Mesenchymal stem cell (in vitro differentiated cells and primary cell): ENCODE data around the gene USP9X.

ENCODE experiments used
- DNase-seq: peaks from one replicate; pipeline ENCODE4 v3.0.0-alpha.2; 2013
- H2AFZ ChIP-seq: one replicate; pipeline ENCODE4 v1.6.1; 2013; ENCODE audit warnings: low read depth, mild to moderate bottlenecking, control low read depth, inconsistent platforms, low read length, moderate library complexity
- H2AK5ac ChIP-seq: 2 replicates; pipeline ENCODE4 v1.6.1; 2013; ENCODE audit warnings: low read length, moderate library complexity, mild to moderate bottlenecking, inconsistent platforms; ENCODE audit not compliant: severe bottlenecking
- H2BK120ac ChIP-seq: one replicate; pipeline ENCODE4 v1.6.1; 2013; ENCODE audit warnings: low read depth, mild to moderate bottlenecking, inconsistent platforms, low read length, moderate library complexity
- H2BK12ac ChIP-seq, 2 experiments: one replicate each; pipeline ENCODE4 v1.6.1; 2013; ENCODE audit warnings: inconsistent platforms in 2 of 2, low read length in 2 of 2, mild to moderate bottlenecking in 2 of 2, moderate library complexity in 2 of 2, control low read depth in 1 of 2
- H2BK15ac ChIP-seq: one replicate; pipeline ENCODE4 v1.6.1; 2013; ENCODE audit warnings: mild to moderate bottlenecking, low read depth, inconsistent platforms; ENCODE audit not compliant: poor library complexity, severe bottlenecking
- H2BK5ac ChIP-seq: 2 replicates; pipeline ENCODE4 v1.6.1; 2013; ENCODE audit warnings: low read depth, mild to moderate bottlenecking, low read length, control low read depth, inconsistent platforms; ENCODE audit not compliant: poor library complexity, severe bottlenecking
- H3K14ac ChIP-seq, 2 experiments: one replicate each; pipeline ENCODE4 v1.6.1; 2013; ENCODE audit warnings: inconsistent platforms in 2 of 2, low read length in 2 of 2, control low read depth in 1 of 2, mild to moderate bottlenecking in 1 of 2, moderate library complexity in 1 of 2
- H3K18ac ChIP-seq, 2 experiments: one replicate each; pipeline ENCODE4 v1.6.1; 2013; ENCODE audit warnings: inconsistent platforms in 2 of 2, low read length in 2 of 2, control low read depth in 1 of 2, low read depth in 1 of 2, mild to moderate bottlenecking in 1 of 2
- H3K23ac ChIP-seq, 2 experiments: one replicate each; pipeline ENCODE4 v1.6.1; 2013; ENCODE audit warnings: inconsistent platforms in 2 of 2, low read length in 2 of 2, mild to moderate bottlenecking in 2 of 2, moderate library complexity in 2 of 2, control low read depth in 1 of 2
- H3K27ac ChIP-seq: 2 replicates; pipeline ENCODE4 v1.5.1; 2013; ENCODE audit warnings: mild to moderate bottlenecking, moderate library complexity, low read length, control low read depth, inconsistent platforms; ENCODE audit not compliant: poor library complexity, severe bottlenecking
- H3K27me3 ChIP-seq, 2 experiments: 2 replicates each; pipeline versions ENCODE4 v1.6.1 to v1.7.0; 2013; ENCODE audit warnings: low read length in 2 of 2, mild to moderate bottlenecking in 2 of 2, moderate library complexity in 2 of 2, control low read depth in 1 of 2, inconsistent platforms in 1 of 2; ENCODE audit not compliant: control insufficient read depth in 1 of 2, insufficient read depth in 1 of 2
- H3K36me3 ChIP-seq, 2 experiments: 2 replicates each; pipeline versions ENCODE4 v1.6.1 to v1.7.0; 2013; ENCODE audit warnings: low read length in 2 of 2, control low read depth in 1 of 2, inconsistent platforms in 1 of 2, low read depth in 1 of 2, mild to moderate bottlenecking in 1 of 2; ENCODE audit not compliant: insufficient read depth in 2 of 2, control insufficient read depth in 1 of 2
- H3K4ac ChIP-seq, 2 experiments: one replicate each; pipeline ENCODE4 v1.6.1; 2013; ENCODE audit warnings: inconsistent platforms in 2 of 2, low read length in 2 of 2, mild to moderate bottlenecking in 2 of 2, moderate library complexity in 2 of 2, control low read depth in 1 of 2, low read depth in 1 of 2
- H3K4me1 ChIP-seq: 2 replicates; pipeline ENCODE4 v1.6.1; 2013; ENCODE audit warnings: low read depth, low read length, control low read depth; ENCODE audit not compliant: control insufficient read depth, insufficient read depth
- H3K4me2 ChIP-seq: 2 replicates; pipeline ENCODE4 v1.6.1; 2013; ENCODE audit warnings: low read length, mild to moderate bottlenecking, inconsistent platforms; ENCODE audit not compliant: poor library complexity, severe bottlenecking
- H3K4me3 ChIP-seq, 2 experiments: 2 replicates each; pipeline versions ENCODE4 v1.5.1 to v1.7.0; 2013; ENCODE audit warnings: low read length in 2 of 2, mild to moderate bottlenecking in 2 of 2, control low read depth in 1 of 2, low read depth in 1 of 2; ENCODE audit not compliant: insufficient read depth in 1 of 2
- H3K79me1 ChIP-seq: replicated peaks from 2 replicates; pipeline ENCODE4 v1.6.1; 2013; ENCODE audit warnings: mild to moderate bottlenecking, control low read depth, low read length, inconsistent platforms; ENCODE audit not compliant: poor library complexity, severe bottlenecking
- H3K9ac ChIP-seq: 2 replicates; pipeline ENCODE4 v1.7.0; 2013; ENCODE audit warnings: mild to moderate bottlenecking, low read length, moderate library complexity
- H3K9me3 ChIP-seq: 2 replicates; pipeline ENCODE4 v1.7.0; 2013; ENCODE audit warnings: mild to moderate bottlenecking, low read length; ENCODE audit not compliant: control insufficient read depth
- H4K8ac ChIP-seq: one replicate; pipeline ENCODE4 v1.6.1; 2013; ENCODE audit warnings: inconsistent platforms, mild to moderate bottlenecking, low read length, moderate library complexity
- H4K91ac ChIP-seq: one replicate; pipeline ENCODE4 v1.6.1; 2013; ENCODE audit warnings: mild to moderate bottlenecking, low read length, inconsistent platforms
- WGBS: methylation state at CpG from one replicate; pipeline ENCODE4 v1.1.7; 2013; ENCODE audit warnings: mixed read lengths; 5-methylcytosine and 5-hydroxymethylcytosine counted together

The USP9X gene

GRCh38 chrX:41092776-41093175 lies 7.5 kb downstream of the USP9X start:
- Histone ChIP-seq H2AK5ac (no peak overlapping the region), H3K14ac (no peak overlapping the region), H3K79me1 (no peaks in the 10 kb centered on the region), H2BK120ac (no peak overlapping the region), H3K4me2 (no peak overlapping the region), H3K27me3 (peaks cover 0 to 23% of the 10 kb centered on the region in 2 experiments), H4K8ac (no peak overlapping the region), H3K4me1 (peaks cover 4% of the 10 kb centered on the region), H3K4me3 (no peak overlapping the region), H2BK12ac (no peak overlapping the region), H4K91ac (no peak overlapping the region), H3K23ac (no peak overlapping the region), H3K9me3 (no peaks in the 10 kb centered on the region), H3K36me3 (no peaks in the 10 kb centered on the region), H2BK15ac (no peak overlapping the region), H3K27ac (no peak overlapping the region), H2AFZ (no peak overlapping the region), H3K9ac (no peak overlapping the region), H2BK5ac (no peak overlapping the region), H3K18ac (no peak overlapping the region), H3K4ac (no peak overlapping the region)
- WGBS: 98% methylated on average over 6 of the region's 6 CpGs
- DNase-seq: no peak

DNA sequence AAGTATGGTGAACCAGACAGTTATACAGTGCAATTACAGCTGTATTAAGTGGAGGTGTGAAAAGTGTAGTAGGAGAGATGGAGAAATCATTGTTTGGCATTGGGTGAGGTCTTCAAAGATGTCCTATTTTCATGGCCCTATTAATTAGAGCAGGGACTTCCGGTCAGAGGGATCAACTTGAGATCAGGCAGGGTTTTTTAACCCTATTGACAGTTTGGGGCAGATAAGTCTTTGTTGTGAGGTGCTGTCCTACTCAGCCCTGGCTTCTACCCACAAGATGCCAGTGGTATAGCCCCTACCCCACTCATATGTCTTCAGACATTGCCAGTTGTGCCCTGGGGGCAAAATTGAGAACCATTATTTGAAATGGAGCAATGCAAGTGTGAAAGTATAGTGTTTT lies 9.9 kb downstream of the USP9X start:
- Histone ChIP-seq H3K4me2 (no peak overlapping the region), H2AK5ac (no peak overlapping the region), H3K4ac (no peak overlapping the region), H2BK120ac (no peak overlapping the region), H2BK12ac (no peak overlapping the region), H3K27me3 (peaks cover 0 to 23% of the 10 kb centered on the region in 2 experiments), H3K9ac (no peak overlapping the region), H3K18ac (no peak overlapping the region), H2AFZ (no peak overlapping the region), H4K91ac (no peak overlapping the region), H3K9me3 (no peaks in the 10 kb centered on the region), H3K4me3 (no peak overlapping the region), H2BK5ac (no peak overlapping the region), H2BK15ac (no peak overlapping the region), H3K4me1 (peaks cover 2% of the 10 kb centered on the region), H3K27ac (no peak overlapping the region), H4K8ac (no peak overlapping the region), H3K14ac (no peak overlapping the region), H3K79me1 (no peaks in the 10 kb centered on the region), H3K23ac (no peak overlapping the region), H3K36me3 (no peaks in the 10 kb centered on the region)
- no peak for DNase-seq
- 43% methylated on average over 1 of the region's 1 CpG for WGBS

DNA sequence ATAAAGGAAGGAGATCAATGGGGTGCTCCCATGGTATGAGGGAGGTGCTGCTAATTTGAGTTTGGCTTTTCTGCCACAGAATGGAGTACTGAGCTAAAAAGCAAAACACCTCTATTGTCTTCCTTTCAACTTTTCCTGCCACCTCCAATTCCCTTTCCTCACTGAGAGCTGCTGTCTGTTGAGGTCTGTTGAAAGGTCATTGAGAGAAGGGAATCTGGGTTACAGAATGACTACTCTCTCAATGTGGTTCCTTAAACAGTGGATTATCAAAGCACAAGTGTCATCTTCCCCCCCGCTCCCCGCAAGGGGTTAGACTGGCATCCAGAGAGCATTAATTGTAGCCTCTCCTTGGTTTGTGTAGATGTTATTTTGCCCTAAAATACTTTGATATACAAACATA lies 10.7 kb downstream of the USP9X start:
- Histone ChIP-seq H3K23ac (no peak overlapping the region), H3K79me1 (no peaks in the 10 kb centered on the region), H2BK15ac (no peak overlapping the region), H2BK12ac (no peak overlapping the region), H3K18ac (no peak overlapping the region), H2BK5ac (no peak overlapping the region), H3K27ac (peak overlapping the region; percentile 26), H2AK5ac (no peak overlapping the region), H3K4me1 (peaks cover 2% of the 10 kb centered on the region), H3K4me2 (no peak overlapping the region), H3K36me3 (no peaks in the 10 kb centered on the region), H2BK120ac (no peak overlapping the region), H3K4me3 (peak overlapping the region in 1 of 2 experiments; percentile 24), H3K9ac (peak overlapping the region; percentile 45), H4K8ac (no peak overlapping the region), H4K91ac (no peak overlapping the region), H3K27me3 (peaks cover 0 to 23% of the 10 kb centered on the region in 2 experiments), H3K14ac (no peak overlapping the region), H3K9me3 (no peaks in the 10 kb centered on the region), H3K4ac (no peak overlapping the region), H2AFZ (no peak overlapping the region)
- no CpG with 5 or more reads among the region's 2 CpGs for WGBS
- no peak for DNase-seq

DNA sequence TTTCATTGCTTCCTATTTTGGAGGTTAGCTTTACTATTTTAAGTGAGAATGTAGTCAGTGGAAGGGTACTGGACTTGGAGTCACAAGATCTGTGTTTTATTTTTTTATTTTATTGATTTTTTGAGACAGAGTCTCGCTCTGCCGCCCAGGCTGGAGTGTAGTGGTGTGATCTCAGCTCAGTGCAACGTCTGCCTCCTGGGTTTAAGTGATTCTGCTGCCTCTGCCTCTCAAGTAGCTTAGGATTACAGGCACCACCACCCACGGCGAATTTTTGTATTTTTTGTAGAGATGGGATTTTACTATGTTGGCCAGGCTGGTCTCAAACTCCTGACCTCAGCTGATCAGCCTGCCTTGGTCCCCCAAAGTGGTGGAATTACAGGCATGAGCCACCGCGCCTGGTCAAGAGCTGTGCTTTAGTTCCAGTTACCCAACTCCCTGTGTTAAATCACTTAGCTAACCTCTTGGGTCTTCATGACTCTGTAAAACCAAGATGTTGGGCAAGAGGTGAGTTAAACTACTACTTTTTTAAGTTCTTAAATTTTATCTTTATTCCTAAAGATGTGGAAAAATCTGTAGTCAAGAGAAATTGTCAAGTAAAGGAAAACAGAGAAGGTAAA lies 11.2 kb downstream of the USP9X start:
- Histone ChIP-seq H3K27me3 (peaks cover 0 to 23% of the 10 kb centered on the region in 2 experiments), H3K14ac (no peak overlapping the region), H4K8ac (no peak overlapping the region), H3K9me3 (no peaks in the 10 kb centered on the region), H2AK5ac (no peak overlapping the region), H3K4ac (no peak overlapping the region), H3K18ac (no peak overlapping the region), H3K4me3 (peak overlapping the region in 1 of 2 experiments; percentile 24), H3K27ac (no peak overlapping the region), H3K4me2 (no peak overlapping the region), H2BK12ac (no peak overlapping the region), H3K79me1 (no peaks in the 10 kb centered on the region), H3K9ac (peak overlapping the region; percentile 45), H2BK5ac (no peak overlapping the region), H2BK15ac (no peak overlapping the region), H2BK120ac (no peak overlapping the region), H3K23ac (no peak overlapping the region), H4K91ac (no peak overlapping the region), H2AFZ (no peak overlapping the region), H3K4me1 (peaks cover 2% of the 10 kb centered on the region), H3K36me3 (no peaks in the 10 kb centered on the region)
- WGBS: 63% methylated on average over 4 of the region's 7 CpGs
- peak; percentile 33 for DNase-seq
